ENCODE measurements around the gene ADD1. TPM values are rescaled to one million over a fixed set of nuclear protein-coding genes. Genes with fewer than 3 reads are reported as not detected.

Gene ADD1
- total and polyA plus RNA-seq, 2 of the 13 experiments (the other 11 are each of a cell fraction or from before 2014, with no cell fraction given), result 73.9 to 122 TPM

DNA sequence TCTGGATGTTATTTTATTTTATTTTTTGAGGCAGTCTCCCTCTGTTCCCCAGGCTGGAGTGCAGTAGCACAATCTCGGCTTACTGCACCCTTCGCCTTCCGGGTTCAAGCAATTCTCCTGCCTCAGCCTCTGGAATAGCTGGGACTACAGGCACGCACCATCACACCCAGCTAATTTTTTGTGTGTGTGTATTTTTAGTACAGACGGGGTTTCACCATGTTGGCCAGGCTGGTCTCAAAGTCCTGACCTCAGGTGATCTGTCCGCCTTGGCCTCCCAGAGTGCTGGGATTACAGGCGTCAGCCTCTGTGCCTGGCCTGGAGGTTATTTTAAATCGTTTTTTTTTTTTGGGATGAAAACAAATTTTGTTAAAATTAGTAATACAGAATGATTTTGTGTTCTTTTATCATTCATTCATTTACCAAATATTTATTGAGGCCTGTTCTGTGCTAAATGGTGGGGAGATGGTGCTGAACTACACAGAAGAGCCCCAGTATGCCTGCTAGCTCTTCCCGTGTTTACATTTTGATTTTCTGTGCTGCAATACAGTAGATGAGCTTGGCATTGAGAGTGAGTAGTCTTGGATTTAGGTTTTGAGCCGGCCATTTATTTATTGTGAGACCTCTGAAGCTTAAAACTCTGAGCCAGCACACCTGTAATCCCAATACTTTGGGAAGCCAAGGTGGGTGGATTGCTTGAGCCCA is 22.7 kb downstream of the ADD1 start (continued):
- TF ChIP-seq, protein P1, sequence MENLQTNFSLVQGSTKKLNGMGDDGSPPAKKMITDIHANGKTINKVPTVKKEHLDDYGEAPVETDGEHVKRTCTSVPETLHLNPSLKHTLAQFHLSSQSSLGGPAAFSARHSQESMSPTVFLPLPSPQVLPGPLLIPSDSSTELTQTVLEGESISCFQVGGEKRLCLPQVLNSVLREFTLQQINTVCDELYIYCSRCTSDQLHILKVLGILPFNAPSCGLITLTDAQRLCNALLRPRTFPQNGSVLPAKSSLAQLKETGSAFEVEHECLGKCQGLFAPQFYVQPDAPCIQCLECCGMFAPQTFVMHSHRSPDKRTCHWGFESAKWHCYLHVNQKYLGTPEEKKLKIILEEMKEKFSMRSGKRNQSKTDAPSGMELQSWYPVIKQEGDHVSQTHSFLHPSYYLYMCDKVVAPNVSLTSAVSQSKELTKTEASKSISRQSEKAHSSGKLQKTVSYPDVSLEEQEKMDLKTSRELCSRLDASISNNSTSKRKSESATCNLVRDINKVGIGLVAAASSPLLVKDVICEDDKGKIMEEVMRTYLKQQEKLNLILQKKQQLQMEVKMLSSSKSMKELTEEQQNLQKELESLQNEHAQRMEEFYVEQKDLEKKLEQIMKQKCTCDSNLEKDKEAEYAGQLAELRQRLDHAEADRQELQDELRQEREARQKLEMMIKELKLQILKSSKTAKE (CRISPR knock-in tag; IDR thresholded peaks at IDR 0.05; ENCODE audit: borderline replicate concordance), result peak; percentile 74
- TF ChIP-seq SOX5 (CRISPR knock-in tag; IDR thresholded peaks at IDR 0.05; ENCODE audit: borderline replicate concordance) (peak; percentile 38; the same call in 1 of the 2 replicates), ZFY (CRISPR knock-in tag; IDR thresholded peaks at IDR 0.05) (0 out of 2 replicates have a peak, but pooled peaks have one; percentile 25), MED1 (CRISPR knock-in tag; IDR thresholded peaks at IDR 0.05) (peak; percentile 33; the same call in 1 of the 2 replicates), HDAC6 (IDR thresholded peaks at IDR 0.05; ENCODE audit: low read depth, low read length) (no peak), GFI1 (CRISPR knock-in tag; IDR thresholded peaks at IDR 0.05; ENCODE audit: borderline replicate concordance) (peak; percentile 70), ZNF644 (CRISPR knock-in tag; IDR thresholded peaks at IDR 0.05; ENCODE audit: low read depth) (peak; percentile 47; the same call in 1 of the 2 replicates), ZNF44 (CRISPR knock-in tag; IDR thresholded peaks at IDR 0.05) (no peak), ZNF496 (CRISPR knock-in tag; IDR thresholded peaks at IDR 0.05; ENCODE audit: insufficient replicate concordance) (no peak), SOX13 (IDR thresholded peaks at IDR 0.05) (no peak), SOX13 (CRISPR knock-in tag; conservative IDR thresholded peaks at IDR 0.05 in 1 of 2, IDR thresholded peaks at IDR 0.05 in 1 of 2) (peak in 1 of 2 experiments; percentile 55; a peak in 2 of 4 replicates), MAFK (conservative IDR thresholded peaks at IDR 0.05 in 1 of 2, IDR thresholded peaks at IDR 0.05 in 1 of 2; ENCODE audit: low read length in 2 of 2) (no peak), MIER2 (CRISPR knock-in tag; IDR thresholded peaks at IDR 0.05) (no peak), POGZ (CRISPR knock-in tag; IDR thresholded peaks at IDR 0.05) (0 out of 2 replicates have a peak, but pooled peaks have one; percentile 26), SALL1 (CRISPR knock-in tag; IDR thresholded peaks at IDR 0.05) (peak; percentile 60), RXRB (CRISPR knock-in tag; IDR thresholded peaks at IDR 0.05; ENCODE audit: borderline replicate concordance) (peak; percentile 81), THAP11 (CRISPR knock-in tag; IDR thresholded peaks at IDR 0.05) (0 out of 2 replicates have a peak, but pooled peaks have one; percentile 14), MAFF (IDR thresholded peaks at IDR 0.05; ENCODE audit: low read depth, low read length) (no peak), ZNF652 (CRISPR knock-in tag; IDR thresholded peaks at IDR 0.05; ENCODE audit: borderline replicate concordance, low read depth) (peak; percentile 66; the same call in 1 of the 2 replicates), SMARCC2 (IDR thresholded peaks at IDR 0.05) (no peak)
- TF ChIP-seq, protein P2, sequence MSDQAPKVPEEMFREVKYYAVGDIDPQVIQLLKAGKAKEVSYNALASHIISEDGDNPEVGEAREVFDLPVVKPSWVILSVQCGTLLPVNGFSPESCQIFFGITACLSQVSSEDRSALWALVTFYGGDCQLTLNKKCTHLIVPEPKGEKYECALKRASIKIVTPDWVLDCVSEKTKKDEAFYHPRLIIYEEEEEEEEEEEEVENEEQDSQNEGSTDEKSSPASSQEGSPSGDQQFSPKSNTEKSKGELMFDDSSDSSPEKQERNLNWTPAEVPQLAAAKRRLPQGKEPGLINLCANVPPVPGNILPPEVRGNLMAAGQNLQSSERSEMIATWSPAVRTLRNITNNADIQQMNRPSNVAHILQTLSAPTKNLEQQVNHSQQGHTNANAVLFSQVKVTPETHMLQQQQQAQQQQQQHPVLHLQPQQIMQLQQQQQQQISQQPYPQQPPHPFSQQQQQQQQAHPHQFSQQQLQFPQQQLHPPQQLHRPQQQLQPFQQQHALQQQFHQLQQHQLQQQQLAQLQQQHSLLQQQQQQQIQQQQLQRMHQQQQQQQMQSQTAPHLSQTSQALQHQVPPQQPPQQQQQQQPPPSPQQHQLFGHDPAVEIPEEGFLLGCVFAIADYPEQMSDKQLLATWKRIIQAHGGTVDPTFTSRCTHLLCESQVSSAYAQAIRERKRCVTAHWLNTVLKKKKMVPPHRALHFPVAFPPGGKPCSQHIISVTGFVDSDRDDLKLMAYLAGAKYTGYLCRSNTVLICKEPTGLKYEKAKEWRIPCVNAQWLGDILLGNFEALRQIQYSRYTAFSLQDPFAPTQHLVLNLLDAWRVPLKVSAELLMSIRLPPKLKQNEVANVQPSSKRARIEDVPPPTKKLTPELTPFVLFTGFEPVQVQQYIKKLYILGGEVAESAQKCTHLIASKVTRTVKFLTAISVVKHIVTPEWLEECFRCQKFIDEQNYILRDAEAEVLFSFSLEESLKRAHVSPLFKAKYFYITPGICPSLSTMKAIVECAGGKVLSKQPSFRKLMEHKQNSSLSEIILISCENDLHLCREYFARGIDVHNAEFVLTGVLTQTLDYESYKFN (CRISPR knock-in tag; conservative IDR thresholded peaks at IDR 0.05), result peak; percentile 53
- TF ChIP-seq, protein P3, sequence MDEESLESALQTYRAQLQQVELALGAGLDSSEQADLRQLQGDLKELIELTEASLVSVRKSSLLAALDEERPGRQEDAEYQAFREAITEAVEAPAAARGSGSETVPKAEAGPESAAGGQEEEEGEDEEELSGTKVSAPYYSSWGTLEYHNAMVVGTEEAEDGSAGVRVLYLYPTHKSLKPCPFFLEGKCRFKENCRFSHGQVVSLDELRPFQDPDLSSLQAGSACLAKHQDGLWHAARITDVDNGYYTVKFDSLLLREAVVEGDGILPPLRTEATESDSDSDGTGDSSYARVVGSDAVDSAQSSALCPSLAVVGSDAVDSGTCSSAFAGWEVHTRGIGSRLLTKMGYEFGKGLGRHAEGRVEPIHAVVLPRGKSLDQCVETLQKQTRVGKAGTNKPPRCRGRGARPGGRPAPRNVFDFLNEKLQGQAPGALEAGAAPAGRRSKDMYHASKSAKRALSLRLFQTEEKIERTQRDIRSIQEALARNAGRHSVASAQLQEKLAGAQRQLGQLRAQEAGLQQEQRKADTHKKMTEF (CRISPR knock-in tag; IDR thresholded peaks at IDR 0.05), result 0 out of 2 replicates have a peak, but pooled peaks have one; percentile 45
- TF ChIP-seq, protein P4, sequence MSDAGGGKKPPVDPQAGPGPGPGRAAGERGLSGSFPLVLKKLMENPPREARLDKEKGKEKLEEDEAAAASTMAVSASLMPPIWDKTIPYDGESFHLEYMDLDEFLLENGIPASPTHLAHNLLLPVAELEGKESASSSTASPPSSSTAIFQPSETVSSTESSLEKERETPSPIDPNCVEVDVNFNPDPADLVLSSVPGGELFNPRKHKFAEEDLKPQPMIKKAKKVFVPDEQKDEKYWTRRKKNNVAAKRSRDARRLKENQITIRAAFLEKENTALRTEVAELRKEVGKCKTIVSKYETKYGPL (CRISPR knock-in tag; IDR thresholded peaks at IDR 0.05), result no peak
